Activated gamma-delta T cell (primary cell): ENCODE measurements around the gene SPRR1A.

ENCODE experiments used
- DNase-seq: peaks from one replicate; lab custom pipeline; 2025; lab: John Stamatoyannopoulos, UW

Gene SPRR1A

GRCh38 chr1:153030895-153031294, 47.0 kb downstream of the SPRR1A start, which contains the start of gene SPRR1B:
TSS of gene SPRR1B (plus strand) at chr1:153031203. CDS start at chr1:153032346, 1,143 bp downstream.
- no peak for DNase-seq

DNA sequence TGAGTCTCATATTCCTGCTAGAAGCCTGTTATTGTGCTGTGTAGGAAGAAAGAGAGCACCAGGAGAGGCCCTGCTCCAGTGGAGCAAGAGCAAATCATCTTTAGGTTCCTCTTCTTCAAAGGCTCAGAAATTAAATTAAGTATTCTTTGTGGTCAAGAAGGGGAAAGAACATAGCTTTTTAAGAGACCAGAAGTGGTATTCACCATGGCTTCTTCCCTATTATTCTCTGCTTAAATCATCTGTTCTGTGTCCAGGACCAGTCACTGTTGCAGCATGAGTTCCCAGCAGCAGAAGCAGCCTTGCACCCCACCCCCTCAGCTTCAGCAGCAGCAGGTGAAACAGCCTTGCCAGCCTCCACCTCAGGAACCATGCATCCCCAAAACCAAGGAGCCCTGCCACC, 48.2 kb downstream of the SPRR1A start:
- DNase-seq, result no peak

GRCh38 chr1:153032677-153033308, 48.9 kb downstream of the SPRR1A start:
- no peak for DNase-seq

GRCh38 chr1:153035211-153035610, 51.3 kb downstream of the SPRR1A start:
- no peak for DNase-seq
